Trophoblast cell (in vitro differentiated cells and primary cell): ENCODE data around the gene CPED1.
"Not testable (repeated sequence)": the region's sequence is repeated elsewhere in the genome, so short reads cannot be mapped to it uniquely, and the experiment has no call there.

Experiments used
- DNase-seq, 2 donors: peaks; one replicate each; pipeline ENCODE4 v3.0.0-alpha.2; 2016
- H2AFZ ChIP-seq: 2 replicates; pipeline ENCODE4 v1.6.1; 2013; ENCODE audit warnings: low read length, moderate library complexity, mild to moderate bottlenecking; ENCODE audit not compliant: insufficient read depth, poor library complexity
- H2AK5ac ChIP-seq: 2 replicates; pipeline ENCODE4 v1.6.1; 2013; ENCODE audit warnings: mild to moderate bottlenecking, low read length
- H2BK120ac ChIP-seq: 2 replicates; pipeline ENCODE4 v1.6.1; 2013; ENCODE audit warnings: low read length, mild to moderate bottlenecking, moderate library complexity; ENCODE audit not compliant: insufficient read depth, poor library complexity
- H2BK12ac ChIP-seq: 2 replicates; pipeline ENCODE4 v1.6.1; 2013; ENCODE audit warnings: mild to moderate bottlenecking, low read length, moderate library complexity
- H2BK5ac ChIP-seq: 2 replicates; pipeline ENCODE4 v1.6.1; 2013; ENCODE audit warnings: low read length, low read depth, moderate library complexity, mild to moderate bottlenecking; ENCODE audit not compliant: poor library complexity
- H3K14ac ChIP-seq: 2 replicates; pipeline ENCODE4 v1.6.1; 2013; ENCODE audit warnings: mild to moderate bottlenecking, low read length
- H3K18ac ChIP-seq: 2 replicates; pipeline ENCODE4 v1.6.1; 2013; ENCODE audit warnings: mild to moderate bottlenecking, low read length
- H3K23ac ChIP-seq: 2 replicates; pipeline ENCODE4 v1.6.1; 2013; ENCODE audit warnings: low read length
- H3K27ac ChIP-seq: 2 replicates; pipeline ENCODE4 v1.5.1; 2013; ENCODE audit warnings: low read depth, mild to moderate bottlenecking, inconsistent platforms, low read length, moderate library complexity
- H3K27me3 ChIP-seq: 2 replicates; pipeline ENCODE4 v1.6.1; 2013; ENCODE audit warnings: inconsistent platforms, mild to moderate bottlenecking, low read length, moderate library complexity; ENCODE audit not compliant: insufficient read depth
- H3K36me3 ChIP-seq, 2 experiments: 1 replicate in 1 of 2; 2 replicates in 1 of 2; pipeline ENCODE4 v1.6.1; 2013; ENCODE audit warnings: low read length in 2 of 2, mild to moderate bottlenecking in 2 of 2, moderate library complexity in 1 of 2; ENCODE audit not compliant: insufficient read depth in 2 of 2, control insufficient read depth in 1 of 2
- H3K4ac ChIP-seq: 2 replicates; pipeline ENCODE4 v1.6.1; 2013; ENCODE audit warnings: low read depth, mild to moderate bottlenecking, low read length, moderate library complexity
- H3K4me1 ChIP-seq, 2 experiments: 1 replicate in 1 of 2; 2 replicates in 1 of 2; pipeline ENCODE4 v1.6.1; 2013; ENCODE audit warnings: low read length in 2 of 2, mild to moderate bottlenecking in 2 of 2, moderate library complexity in 1 of 2; ENCODE audit not compliant: insufficient read depth in 2 of 2, control insufficient read depth in 1 of 2
- H3K4me2 ChIP-seq: 2 replicates; pipeline ENCODE4 v1.6.1; 2013; ENCODE audit warnings: inconsistent platforms, mild to moderate bottlenecking, low read length, moderate library complexity
- H3K4me3 ChIP-seq: 2 replicates; pipeline ENCODE4 v1.5.1; 2013; ENCODE audit warnings: mild to moderate bottlenecking, low read depth, low read length, inconsistent platforms
- H3K79me1 ChIP-seq: one replicate; pipeline ENCODE4 v1.6.1; 2013; ENCODE audit warnings: low read length
- H3K79me2 ChIP-seq: 2 replicates; pipeline ENCODE4 v1.6.1; 2013; ENCODE audit warnings: low read length, mild to moderate bottlenecking; ENCODE audit not compliant: control insufficient read depth, insufficient read depth, poor library complexity
- H3K9ac ChIP-seq: 2 replicates; pipeline ENCODE4 v1.6.1; 2013; ENCODE audit warnings: mild to moderate bottlenecking, low read length
- H3K9me3 ChIP-seq: 2 replicates; pipeline ENCODE4 v1.6.1; 2013; ENCODE audit warnings: low read depth, mild to moderate bottlenecking, control low read depth, inconsistent platforms, low read length; ENCODE audit not compliant: insufficient read depth
- H4K12ac ChIP-seq: 2 replicates; pipeline ENCODE4 v1.6.1; 2013; ENCODE audit warnings: low read depth, mild to moderate bottlenecking, low read length, moderate library complexity
- H4K8ac ChIP-seq: 2 replicates; pipeline ENCODE4 v1.6.1; 2013; ENCODE audit warnings: low read depth, mild to moderate bottlenecking, low read length, moderate library complexity
- H4K91ac ChIP-seq: one replicate; pipeline ENCODE4 v1.6.1; 2013; ENCODE audit warnings: low read depth, mild to moderate bottlenecking, low read length, moderate library complexity
- WGBS: extraction: QIAGEN DNeasy Blood & Tissue Kit; methylation state at CpG from one replicate; pipeline ENCODE4 v1.1.7; 2013; ENCODE audit warnings: missing lambda C conversion rate; ENCODE audit not compliant: insufficient read length, insufficient coverage; ENCODE audit errors: extremely low coverage; 5-methylcytosine and 5-hydroxymethylcytosine counted together

Gene CPED1

GRCh38 chr7:121037329-121037728, 48.8 kb downstream of the CPED1 start:
- H3K4me3 ChIP-seq, H2AFZ ChIP-seq, H3K27me3 ChIP-seq, H4K8ac ChIP-seq, H4K91ac ChIP-seq, H3K9ac ChIP-seq, H2BK12ac ChIP-seq, H3K23ac ChIP-seq, H4K12ac ChIP-seq, H2BK120ac ChIP-seq, H3K4ac ChIP-seq, H3K27ac ChIP-seq, H3K4me1 ChIP-seq, H3K4me2 ChIP-seq, H2BK5ac ChIP-seq, H3K9me3 ChIP-seq, H3K14ac ChIP-seq, H3K18ac ChIP-seq, H3K79me2 ChIP-seq, DNase-seq, H3K36me3 ChIP-seq, H2AK5ac ChIP-seq, H3K79me1 ChIP-seq: not testable (repeated sequence)
- no CpG with 5 or more reads among the region's 2 CpGs for WGBS

- H3K9me3 ChIP-seq: no peaks in the 10 kb centered on the region
These were observed 49.6 kb downstream of the CPED1 start for GRCh38 chr7:121037957-121038716.

GRCh38 chr7:121038717-121039509, 50.4 kb downstream of the CPED1 start:
- Histone ChIP-seq H3K36me3 (no peaks in the 10 kb centered on the region), H2BK5ac (no peak overlapping the region), H3K23ac (no peak overlapping the region), H3K4me2 (no peak overlapping the region), H3K4ac (no peak overlapping the region), H2AK5ac (no peak overlapping the region), H3K4me1 (no peaks in the 10 kb centered on the region), H3K9ac (no peak overlapping the region), H3K14ac (no peak overlapping the region), H3K4me3 (no peak overlapping the region), H3K27ac (no peak overlapping the region), H3K9me3 (no peaks in the 10 kb centered on the region), H2BK120ac (no peak overlapping the region), H3K27me3 (no peaks in the 10 kb centered on the region), H2BK12ac (no peak overlapping the region), H4K12ac (no peak overlapping the region), H3K79me2 (no peaks in the 10 kb centered on the region), H2AFZ (no peak overlapping the region), H3K79me1 (no peaks in the 10 kb centered on the region), H4K91ac (no peak overlapping the region), H4K8ac (no peak overlapping the region), H3K18ac (no peak overlapping the region)
- no CpG with 5 or more reads among the region's 7 CpGs for WGBS
- DNase-seq: peak in 1 of 2 donors; percentile 43

More at GRCh38 chr7:121037957-121038716, 49.6 kb downstream of the CPED1 start:
- Histone ChIP-seq H4K8ac (no peak overlapping the region), H2AK5ac (no peak overlapping the region), H4K12ac (no peak overlapping the region), H3K79me1 (no peaks in the 10 kb centered on the region), H2BK5ac (no peak overlapping the region), H3K79me2 (no peaks in the 10 kb centered on the region), H3K27ac (no peak overlapping the region), H4K91ac (no peak overlapping the region), H3K4me3 (no peak overlapping the region), H3K36me3 (no peaks in the 10 kb centered on the region), H3K9ac (no peak overlapping the region), H2BK12ac (no peak overlapping the region), H3K4me2 (no peak overlapping the region), H2AFZ (no peak overlapping the region), H2BK120ac (no peak overlapping the region), H3K4me1 (no peaks in the 10 kb centered on the region), H3K18ac (no peak overlapping the region), H3K27me3 (no peaks in the 10 kb centered on the region), H3K23ac (no peak overlapping the region), H3K14ac (no peak overlapping the region), H3K4ac (no peak overlapping the region)
- no peak for DNase-seq
- WGBS: no CpG with 5 or more reads among the region's 4 CpGs

- H3K9ac ChIP-seq: no peak overlapping the region
- H3K4me3 ChIP-seq: no peak overlapping the region
- H4K91ac ChIP-seq: no peak overlapping the region
- H3K23ac ChIP-seq: no peak overlapping the region
- no peaks in the 10 kb centered on the region for H3K79me2 ChIP-seq
- no peaks in the 10 kb centered on the region for H3K9me3 ChIP-seq
- no peak overlapping the region for H4K8ac ChIP-seq
- H2AK5ac ChIP-seq: no peak overlapping the region
- no peaks in the 10 kb centered on the region for H3K36me3 ChIP-seq
- no peak overlapping the region for H3K18ac ChIP-seq
- H3K27me3 ChIP-seq: no peaks in the 10 kb centered on the region
- no peak overlapping the region for H3K14ac ChIP-seq
- H2BK12ac ChIP-seq: no peak overlapping the region
- no peak overlapping the region for H2BK5ac ChIP-seq
- no peak overlapping the region for H2AFZ ChIP-seq
- H3K4me2 ChIP-seq: no peak overlapping the region
- no peak overlapping the region for H4K12ac ChIP-seq
- H3K4ac ChIP-seq: no peak overlapping the region
- peak in 1 of 2 donors; percentile 74 for DNase-seq
- no peak overlapping the region for H3K27ac ChIP-seq
- no peak overlapping the region for H2BK120ac ChIP-seq
- WGBS: no CpG with 5 or more reads among the region's 2 CpGs
- H3K79me1 ChIP-seq: no peaks in the 10 kb centered on the region
- H3K4me1 ChIP-seq: no peaks in the 10 kb centered on the region
These were observed 51.0 kb downstream of the CPED1 start for GRCh38 chr7:121039510-121039822.
